GM12878 (cell line): ENCODE results near the gene TSPYL2.

Experiments used
- BRCA1 ChIP-seq: IDR thresholded peaks from 2 replicates; pipeline ENCODE4 v1.6.1; 2011; ENCODE audit warnings: low read depth, low read length, improper control_type of control experiment
- CTCF ChIP-seq, 3 experiments: IDR thresholded peaks in 2 of 3; conservative IDR thresholded peaks in 1 of 3; 2 replicates each; pipeline ENCODE4 v1.5.1; 2011; ENCODE audit warnings: low read depth in 3 of 3, low read length in 3 of 3, mild to moderate bottlenecking in 3 of 3, control low read depth in 2 of 3, moderate library complexity in 2 of 3, inconsistent platforms in 1 of 3, mixed read lengths in 1 of 3; ENCODE audit not compliant: control insufficient read depth in 2 of 3, insufficient read depth in 1 of 3; ENCODE audit errors: extremely low read depth in 1 of 3
- MAX ChIP-seq: IDR thresholded peaks from 2 replicates; pipeline ENCODE4 v1.6.1; 2012; ENCODE audit warnings: low read depth, low read length, improper control_type of control experiment
- PBX3 ChIP-seq: IDR thresholded peaks from 2 replicates; pipeline ENCODE4 v1.6.1; 2011; ENCODE audit warnings: mild to moderate bottlenecking, low read depth, low read length, moderate library complexity; ENCODE audit not compliant: insufficient replicate concordance
- POLR2A ChIP-seq: IDR thresholded peaks from 2 replicates; pipeline ENCODE4 v1.6.1; 2011; ENCODE audit warnings: low read depth, mild to moderate bottlenecking, low read length

- TF ChIP-seq PBX3, result no peak
- no peak for TF ChIP-seq POLR2A
- no peak for TF ChIP-seq CTCF (IDR thresholded peaks at IDR 0.05 in 2 of 3, conservative IDR thresholded peaks at IDR 0.05 in 1 of 3; ENCODE audit: control insufficient read depth in 2 of 3, extremely low read depth in 1 of 3, insufficient read depth in 1 of 3, low read depth in 3 of 3, low read length in 3 of 3)
- TF ChIP-seq BRCA1, result no peak
- no peak for TF ChIP-seq MAX
Observed at GRCh38 chrX:53133400-53133799, 51.2 kb downstream of the TSPYL2 start.
